Neural cell (in vitro differentiated cells): ENCODE measurements around the gene EN1. TPM values are rescaled to one million over a fixed set of nuclear protein-coding genes. Genes with fewer than 3 reads are reported as not detected.

Experiments
- H2AFZ ChIP-seq: fragments of 200-600, 300-800 bp; sonication (generic), shearing (Covaris generic); 2 replicates; pipeline ENCODE4 v1.6.0; 2014; ENCODE audit warnings: low read depth, mild to moderate bottlenecking, antibody characterized with exemption, low read length, moderate library complexity
- H3F3A ChIP-seq: fragments of 200-600 bp; shearing (Covaris generic); 2 replicates; pipeline ENCODE4 v1.6.1; 2016; ENCODE audit warnings: mild to moderate bottlenecking, moderate library complexity, mixed read lengths, antibody characterized with exemption, low read length; ENCODE audit not compliant: insufficient read depth, poor library complexity, severe bottlenecking
- H3K27ac ChIP-seq: fragments of 200-600, 300-800 bp; sonication (generic), shearing (Covaris generic); 2 replicates; pipeline ENCODE4 v1.5.1; 2014; ENCODE audit warnings: mild to moderate bottlenecking, low read length, moderate library complexity
- H3K27me3 ChIP-seq: fragments of 300-800, 200-600 bp; sonication (generic), shearing (Covaris generic); 2 replicates; pipeline ENCODE4 v1.6.0; 2014; ENCODE audit warnings: mild to moderate bottlenecking, low read depth, low read length, moderate library complexity; ENCODE audit not compliant: insufficient read depth
- H3K36me3 ChIP-seq: fragments of 300-800, 200-600 bp; sonication (generic), shearing (Covaris generic); 2 replicates; pipeline ENCODE4 v1.5.1; 2014; ENCODE audit warnings: mild to moderate bottlenecking, antibody characterized with exemption, low read length, moderate library complexity; ENCODE audit not compliant: insufficient read depth
- H3K4me2 ChIP-seq: fragments of 300-800, 200-600 bp; sonication (generic), shearing (Covaris generic); 2 replicates; pipeline ENCODE4 v1.6.0; 2014; ENCODE audit warnings: mild to moderate bottlenecking, low read length
- H3K4me3 ChIP-seq: fragments of 300-800, 200-600 bp; sonication (generic), shearing (Covaris generic); 2 replicates; pipeline ENCODE4 v1.5.1; 2014; ENCODE audit warnings: mild to moderate bottlenecking, low read length, moderate library complexity
- H3K79me2 ChIP-seq: fragments of 200-600 bp; shearing (Covaris generic); replicated peaks from 2 replicates; pipeline ENCODE4 v1.6.0; 2014; ENCODE audit warnings: mild to moderate bottlenecking, low read length, moderate library complexity; ENCODE audit not compliant: insufficient read depth
- H3K9ac ChIP-seq: fragments of 300-800, 200-600 bp; sonication (generic), shearing (Covaris generic); 2 replicates; pipeline ENCODE4 v1.6.1; 2016; ENCODE audit warnings: mild to moderate bottlenecking, low read length, mixed read lengths
- H3K9me2 ChIP-seq: fragments of 200-600 bp; shearing (Covaris generic); 2 replicates; pipeline ENCODE4 v1.6.1; 2016; ENCODE audit warnings: mild to moderate bottlenecking, low read length, mixed read lengths; ENCODE audit not compliant: insufficient read depth
- H3K9me3 ChIP-seq: fragments of 200-600, 300-800 bp; sonication (generic), shearing (Covaris generic); 2 replicates; pipeline ENCODE4 v1.6.1; 2016; ENCODE audit warnings: mild to moderate bottlenecking, mixed run types, low read length, moderate library complexity, mixed read lengths
- H4K20me1 ChIP-seq: fragments of 200-600 bp; shearing (Covaris generic); 2 replicates; pipeline ENCODE4 v1.6.1; 2016; ENCODE audit warnings: mild to moderate bottlenecking, mixed run types; ENCODE audit not compliant: insufficient read depth
- CTCF ChIP-seq: fragments of 450-650 bp; IDR thresholded peaks from 2 replicates; pipeline ENCODE4 v1.5.1; 2014; ENCODE audit warnings: antibody characterized with exemption, mild to moderate bottlenecking, moderate library complexity; ENCODE audit not compliant: poor library complexity, severe bottlenecking
- EP300 ChIP-seq: fragments of 450-650 bp; conservative IDR thresholded peaks from 2 replicates; pipeline ENCODE4 v1.6.1; 2014; ENCODE audit warnings: antibody characterized with exemption, mild to moderate bottlenecking, moderate library complexity; ENCODE audit not compliant: poor library complexity, severe bottlenecking
- EZH2 ChIP-seq: fragments of 200-600, 300-800 bp; shearing (Covaris generic), sonication (generic); IDR thresholded peaks from 2 replicates; pipeline ENCODE4 v1.6.1; 2014; ENCODE audit warnings: antibody characterized with exemption, low read length, borderline replicate concordance, mild to moderate bottlenecking; ENCODE audit not compliant: insufficient read depth, poor library complexity, severe bottlenecking
- MXI1 ChIP-seq: fragments of 450-650 bp; conservative IDR thresholded peaks from 2 replicates; pipeline ENCODE4 v1.6.1; 2014; ENCODE audit warnings: antibody characterized with exemption, mild to moderate bottlenecking; ENCODE audit not compliant: poor library complexity, severe bottlenecking
- POLR2AphosphoS5 ChIP-seq: IDR thresholded peaks from 2 replicates; pipeline ENCODE4 v1.6.1; 2012
- RAD21 ChIP-seq: fragments of 450-650 bp; conservative IDR thresholded peaks from 2 replicates; pipeline ENCODE4 v1.6.1; 2014; ENCODE audit warnings: antibody characterized with exemption, mild to moderate bottlenecking, moderate library complexity
- SMC3 ChIP-seq: fragments of 450-650 bp; conservative IDR thresholded peaks from 2 replicates; pipeline ENCODE4 v1.6.1; 2014; ENCODE audit warnings: antibody characterized with exemption, mild to moderate bottlenecking, moderate library complexity; ENCODE audit not compliant: poor library complexity
- TAF1 ChIP-seq: IDR thresholded peaks from 2 replicates; pipeline ENCODE4 v1.6.1; 2012; ENCODE audit warnings: low read depth
- polyA plus RNA-seq: library from polyadenylated mRNA; depleted of rRNA; stranded (reverse); fragments of >200 nt; gene quantifications from 2 replicates; pipeline ENCODE4 v1.2.3, GENCODE V29; 2014
- TF ChIP-seq, protein P1 (sequence below): IDR thresholded peaks from 2 replicates; pipeline ENCODE4 v1.6.1; 2012; ENCODE audit warnings: borderline replicate concordance

Gene EN1
- polyA plus RNA-seq, 1 donor from 2014 or later = not detected

GRCh38 chr2:118806797-118807667 lies 40.4 kb downstream of the EN1 start:
- Histone ChIP-seq H3K4me3 (no peak overlapping the region), H2AFZ (no peak overlapping the region), H3F3A (no peaks in the 10 kb centered on the region), H3K9me2 (no peaks in the 10 kb centered on the region), H3K36me3 (no peaks in the 10 kb centered on the region), H3K9me3 (no peaks in the 10 kb centered on the region), H3K27ac (no peak overlapping the region), H4K20me1 (no peaks in the 10 kb centered on the region), H3K27me3 (peaks cover 44% of the 10 kb centered on the region), H3K9ac (no peak overlapping the region), H3K79me2 (no peaks in the 10 kb centered on the region), H3K4me2 (no peak overlapping the region)
- TF ChIP-seq SMC3 (no peak), EZH2 (no peak), RAD21 (no peak), EP300 (no peak), TAF1 (no peak), CTCF (no peak), POLR2AphosphoS5 (no peak), MXI1 (no peak)
- TF ChIP-seq, protein P1, sequence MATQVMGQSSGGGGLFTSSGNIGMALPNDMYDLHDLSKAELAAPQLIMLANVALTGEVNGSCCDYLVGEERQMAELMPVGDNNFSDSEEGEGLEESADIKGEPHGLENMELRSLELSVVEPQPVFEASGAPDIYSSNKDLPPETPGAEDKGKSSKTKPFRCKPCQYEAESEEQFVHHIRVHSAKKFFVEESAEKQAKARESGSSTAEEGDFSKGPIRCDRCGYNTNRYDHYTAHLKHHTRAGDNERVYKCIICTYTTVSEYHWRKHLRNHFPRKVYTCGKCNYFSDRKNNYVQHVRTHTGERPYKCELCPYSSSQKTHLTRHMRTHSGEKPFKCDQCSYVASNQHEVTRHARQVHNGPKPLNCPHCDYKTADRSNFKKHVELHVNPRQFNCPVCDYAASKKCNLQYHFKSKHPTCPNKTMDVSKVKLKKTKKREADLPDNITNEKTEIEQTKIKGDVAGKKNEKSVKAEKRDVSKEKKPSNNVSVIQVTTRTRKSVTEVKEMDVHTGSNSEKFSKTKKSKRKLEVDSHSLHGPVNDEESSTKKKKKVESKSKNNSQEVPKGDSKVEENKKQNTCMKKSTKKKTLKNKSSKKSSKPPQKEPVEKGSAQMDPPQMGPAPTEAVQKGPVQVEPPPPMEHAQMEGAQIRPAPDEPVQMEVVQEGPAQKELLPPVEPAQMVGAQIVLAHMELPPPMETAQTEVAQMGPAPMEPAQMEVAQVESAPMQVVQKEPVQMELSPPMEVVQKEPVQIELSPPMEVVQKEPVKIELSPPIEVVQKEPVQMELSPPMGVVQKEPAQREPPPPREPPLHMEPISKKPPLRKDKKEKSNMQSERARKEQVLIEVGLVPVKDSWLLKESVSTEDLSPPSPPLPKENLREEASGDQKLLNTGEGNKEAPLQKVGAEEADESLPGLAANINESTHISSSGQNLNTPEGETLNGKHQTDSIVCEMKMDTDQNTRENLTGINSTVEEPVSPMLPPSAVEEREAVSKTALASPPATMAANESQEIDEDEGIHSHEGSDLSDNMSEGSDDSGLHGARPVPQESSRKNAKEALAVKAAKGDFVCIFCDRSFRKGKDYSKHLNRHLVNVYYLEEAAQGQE = no peak

DNA sequence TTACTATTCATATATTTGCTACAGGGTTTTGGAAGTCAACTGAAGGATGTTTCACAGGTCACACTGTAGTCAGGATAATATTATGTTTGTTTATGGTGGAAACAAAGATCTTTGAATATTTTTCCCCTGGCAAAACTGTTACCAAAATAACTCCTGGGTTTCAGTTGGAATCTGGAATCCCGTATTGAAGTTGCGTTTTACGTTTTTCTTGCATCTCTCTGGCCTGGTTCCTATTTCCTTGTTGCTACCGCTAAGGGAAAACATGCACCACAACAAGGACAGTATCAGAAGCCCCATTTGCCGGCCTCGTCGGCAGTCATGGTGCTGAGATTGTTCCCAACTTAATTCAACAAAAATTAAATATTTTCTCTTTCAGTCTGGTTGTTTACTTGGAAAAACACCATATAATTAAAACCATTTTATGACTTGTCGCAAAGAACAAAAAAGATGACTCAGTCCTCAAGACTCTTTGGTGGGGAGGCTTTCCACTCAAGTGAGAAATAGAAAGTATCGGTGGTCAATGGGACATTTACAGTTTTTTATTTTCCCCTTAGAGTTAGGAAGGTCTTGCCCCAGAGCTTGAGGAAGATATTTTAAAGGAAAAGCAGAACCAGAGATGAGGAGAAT lies 42.3 kb downstream of the EN1 start:
- peaks cover 37% of the 10 kb centered on the region for H3K27me3 ChIP-seq
- no peaks in the 10 kb centered on the region for H3K36me3 ChIP-seq
- H4K20me1 ChIP-seq = no peaks in the 10 kb centered on the region
- TF ChIP-seq, protein P1 = no peak
- TF ChIP-seq EP300 = no peak
- TF ChIP-seq TAF1 = no peak
- TF ChIP-seq POLR2AphosphoS5 = no peak
- no peak for TF ChIP-seq MXI1
- no peak for TF ChIP-seq EZH2
- TF ChIP-seq CTCF = no peak
- TF ChIP-seq RAD21 = no peak
- no peak for TF ChIP-seq SMC3
- H2AFZ ChIP-seq = no peak overlapping the region
- H3K4me3 ChIP-seq = no peak overlapping the region
- H3F3A ChIP-seq = no peaks in the 10 kb centered on the region
- no peaks in the 10 kb centered on the region for H3K9me2 ChIP-seq
- no peak overlapping the region for H3K27ac ChIP-seq
- no peak overlapping the region for H3K4me2 ChIP-seq
- no peak overlapping the region for H3K9ac ChIP-seq
- no peaks in the 10 kb centered on the region for H3K79me2 ChIP-seq
- no peaks in the 10 kb centered on the region for H3K9me3 ChIP-seq
